Lung (tissue), 12 donors: ENCODE results near the gene TRAPPC1. TPM values are rescaled to one million over a fixed set of nuclear protein-coding genes. Genes with fewer than 3 reads are reported as not detected.

ENCODE experiments used
- ATAC-seq: fragments of 200-7000 bp; cut with Tn5 transposase; one replicate; pipeline ENCODE4 v1.9.1; 2020; ENCODE audit warnings: moderate number of reproducible peaks; ENCODE audit not compliant: insufficient read depth, low FRiP score
- DNase-seq, 3 donors: peaks; one replicate each; pipeline ENCODE4 v3.0.0-alpha.2; 2013 to 2017
- H3K27ac ChIP-seq, 2 donors: one replicate each; pipeline ENCODE4 v1.5.1; 2013; ENCODE audit warnings: mild to moderate bottlenecking in 2 of 2, moderate library complexity in 2 of 2, control low read depth in 1 of 2, inconsistent platforms in 1 of 2, low read depth in 1 of 2, low read length in 1 of 2
- H3K27me3 ChIP-seq, 3 donors: one replicate each; pipeline ENCODE4 v1.5.1; 2013; ENCODE audit warnings: low read length in 2 of 3; ENCODE audit not compliant: control insufficient read depth in 3 of 3, insufficient read depth in 3 of 3
- H3K36me3 ChIP-seq, 4 donors: one replicate each; pipeline ENCODE4 v1.5.1; 2013; ENCODE audit warnings: low read length in 4 of 4, mild to moderate bottlenecking in 1 of 4, moderate library complexity in 1 of 4; ENCODE audit not compliant: control insufficient read depth in 4 of 4, insufficient read depth in 4 of 4
- H3K4me1 ChIP-seq, 5 donors: one replicate each; pipeline ENCODE4 v1.5.1; 2013; ENCODE audit warnings: low read length in 5 of 5, mild to moderate bottlenecking in 2 of 5, moderate library complexity in 1 of 5; ENCODE audit not compliant: control insufficient read depth in 5 of 5, insufficient read depth in 5 of 5
- H3K4me3 ChIP-seq: one replicate; pipeline ENCODE4 v1.5.1; 2013; ENCODE audit warnings: mild to moderate bottlenecking, control low read depth, moderate library complexity
- H3K9ac ChIP-seq, 2 donors: one replicate each; pipeline ENCODE4 v1.5.1; 2013; ENCODE audit warnings: low read length in 2 of 2, control low read depth in 1 of 2; ENCODE audit not compliant: insufficient read depth in 1 of 2
- H3K9me3 ChIP-seq, 4 donors: one replicate each; pipeline ENCODE4 v1.5.1; 2013; ENCODE audit warnings: low read length in 3 of 4, mild to moderate bottlenecking in 1 of 4, moderate library complexity in 1 of 4; ENCODE audit not compliant: control insufficient read depth in 4 of 4, insufficient read depth in 3 of 4
- CTCF ChIP-seq: IDR thresholded peaks from 2 replicates; pipeline ENCODE4 v1.5.1; 2012; ENCODE audit warnings: mild to moderate bottlenecking; ENCODE audit errors: control extremely low read depth, extremely low read depth
- WGBS, 2 donors: extraction: QIAGEN DNeasy Blood & Tissue Kit; methylation state at CpG; one replicate each; pipeline ENCODE4 v1.1.7; 2013; 5-methylcytosine and 5-hydroxymethylcytosine counted together
- polyA plus RNA-seq, 2 donors: library from polyadenylated mRNA; stranded (reverse); fragments of 200-250 nt; gene quantifications; one replicate each; pipeline ENCODE4 v1.2.1, GENCODE V29; 2013
- total RNA-seq, 2 donors: library from RNA; depleted of rRNA in 1 of 2; stranded (reverse); fragments of >200 nt in 1 of 2; gene quantifications; one replicate each; pipeline ENCODE4 v1.2.1, GENCODE V29; 2014 to 2021
- donor health status: control.
- donor health status: control.
- donor health status: Bipolar disorder and iron deficiency.
- donor health status: healthy.
- donor health status: DM: yes; HTN: yes; CAD: no.

The TRAPPC1 gene
- total and polyA plus RNA-seq, 4 donors: 58.9 to 213 (median 165) TPM

- Histone ChIP-seq H3K9me3 (no peaks in the 10 kb centered on the region), H3K36me3 (peaks cover 3 to 75% (median 59%) of the 10 kb centered on the region in 4 donors), H3K4me1 (no peaks in the 10 kb centered on the region), H3K4me3 (no peak overlapping the region), H3K27ac (no peak overlapping the region), H3K9ac (no peak overlapping the region), H3K27me3 (no peaks in the 10 kb centered on the region)
- 93 to 96% methylated on average over 29 of the region's 29 CpGs for WGBS, 2 donors
- ATAC-seq (no peak), DNase-seq (no peak)
- no peak for TF ChIP-seq CTCF
These were observed 22.7 kb downstream of the TRAPPC1 start for GRCh38 chr17:7909089-7909488.

GRCh38 chr17:7903154-7904103 lies 28.3 kb downstream of the TRAPPC1 start:
- Histone ChIP-seq H3K27me3 (no peaks in the 10 kb centered on the region), H3K4me3 (no peak overlapping the region), H3K9me3 (no peaks in the 10 kb centered on the region), H3K9ac (no peak overlapping the region), H3K4me1 (no peaks in the 10 kb centered on the region), H3K27ac (no peak overlapping the region), H3K36me3 (peaks cover 10 to 85% (median 81%) of the 10 kb centered on the region in 4 donors)
- no peak for DNase-seq
- 83 to 88% methylated on average over 22 of the region's 22 CpGs for WGBS, 2 donors
- no peak for ATAC-seq
- no peak for TF ChIP-seq CTCF

GRCh38 chr17:7897773-7898172 lies 34.0 kb downstream of the TRAPPC1 start:
- WGBS, 2 donors: 56 to 58% methylated on average over 6 of the region's 6 CpGs
- Histone ChIP-seq H3K9ac (peak overlapping the region in 1 of 2 donors; percentile 70), H3K4me3 (no peak overlapping the region), H3K27ac (no peak overlapping the region), H3K27me3 (no peaks in the 10 kb centered on the region), H3K4me1 (no peaks in the 10 kb centered on the region), H3K9me3 (no peaks in the 10 kb centered on the region), H3K36me3 (peaks cover 0 to 81% (median 68%) of the 10 kb centered on the region in 4 donors)
- TF ChIP-seq CTCF: peak; percentile 40
- DNase-seq (peak; percentile 46 to 72 (median 69)), ATAC-seq (no peak)
